HepG2 (cell line): Measurements from ENCODE around the gene PHYH. TPM values are rescaled to one million over a fixed set of nuclear protein-coding genes. Genes with fewer than 3 reads are reported as not detected.

Source experiments
- ATAC-seq: fragments of 200-7000 bp; cut with Tn5 transposase; 3 replicates; pipeline ENCODE4 v1.9.1; 2020; ENCODE audit warnings: mild to moderate bottlenecking, moderate library complexity
- BruUV-seq: library from RNA; stranded (reverse); fragments of 400-500 nt; replicated peaks from 2 replicates; lab custom pipeline; 2021; lab: Mats Ljungman, UMichigan
- CTCF ChIA-PET: fragments of 300-600 bp; formaldehyde crosslinking; extraction: SDS; loops from one replicate; lab custom pipeline; 2021; ENCODE audit warnings: low total read pairs, inconsistent platforms, low intra/inter-chr PET ratio; lab: Yijun Ruan, JAX
- POLR2A ChIA-PET: fragments of 350-600 bp; sonication (Branson Sonifier 250); formaldehyde crosslinking; loops from one replicate; lab custom pipeline; 2020; ENCODE audit warnings: antibody characterized with exemption, inconsistent platforms; lab: Yijun Ruan, JAX
- DNase-seq: peaks from one replicate; pipeline ENCODE4 v3.0.0-alpha.2; 2015; ENCODE audit warnings: low spot score
- FAIRE-seq: peaks from 3 replicates; lab custom pipeline; 2011; peaks lifted over from hg19 to GRCh38; lab: Jason Lieb, UNC
- H2AFZ ChIP-seq: one replicate; pipeline ENCODE4 v1.6.1; 2011; ENCODE audit warnings: low read length, inconsistent platforms
- H3K27ac ChIP-seq: fragments of 300-600 bp; 3 replicates; pipeline ENCODE4 v1.8.0; 2011; ENCODE audit warnings: mixed run types, mild to moderate bottlenecking, mixed read lengths, low read length, inconsistent platforms; ENCODE audit not compliant: insufficient read depth; ENCODE audit errors: extremely low read length
- H3K27me3 ChIP-seq, 2 experiments: fragments of 200-600 bp in 1 of 2; 2 replicates in 1 of 2; 3 replicates in 1 of 2; pipeline versions ENCODE4 v1.6.0 to v1.8.0; 2011; ENCODE audit warnings: low read length in 2 of 2, mild to moderate bottlenecking in 2 of 2, moderate library complexity in 2 of 2, inconsistent platforms in 1 of 2; ENCODE audit not compliant: insufficient read depth in 2 of 2, control insufficient read depth in 1 of 2
- H3K36me3 ChIP-seq, 2 experiments: fragments of 200-600 bp in 1 of 2; replicated peaks in 1 of 2; 2 replicates in 1 of 2; 3 replicates in 1 of 2; pipeline versions ENCODE4 v1.5.1 to v1.8.0; 2011; ENCODE audit warnings: low read length in 2 of 2, inconsistent platforms in 1 of 2; ENCODE audit not compliant: insufficient read depth in 2 of 2, control insufficient read depth in 1 of 2
- H3K4me1 ChIP-seq: 2 replicates; pipeline ENCODE4 v1.5.1; 2012; ENCODE audit warnings: low read length, inconsistent platforms; ENCODE audit not compliant: insufficient read depth
- H3K4me2 ChIP-seq: 2 replicates; pipeline ENCODE4 v1.6.0; 2011; ENCODE audit warnings: low read depth, low read length, inconsistent platforms
- H3K4me3 ChIP-seq, 3 experiments: fragments of 200-600 bp in 1 of 3; sonication (generic), shearing (Covaris generic) in 1 of 3; replicated peaks in 1 of 3; 2 replicates each; pipeline ENCODE4 v1.5.1; 2011 to 2016; ENCODE audit warnings: low read length in 3 of 3, inconsistent platforms in 2 of 3, low read depth in 2 of 3, mild to moderate bottlenecking in 2 of 3, control low read depth in 1 of 3, mixed read lengths in 1 of 3; ENCODE audit not compliant: insufficient read depth in 1 of 3
- H3K79me2 ChIP-seq: one replicate; pipeline ENCODE4 v1.6.1; 2011; ENCODE audit warnings: low read length, inconsistent platforms; ENCODE audit not compliant: insufficient read depth
- H3K9ac ChIP-seq: 2 replicates; pipeline ENCODE4 v1.6.0; 2011; ENCODE audit warnings: mild to moderate bottlenecking, low read depth, low read length, inconsistent platforms; ENCODE audit not compliant: insufficient read depth
- H3K9me3 ChIP-seq: 2 replicates; pipeline ENCODE4 v1.5.1; 2012; ENCODE audit warnings: mild to moderate bottlenecking, low read length
- H4K20me1 ChIP-seq: 2 replicates; pipeline ENCODE4 v1.6.0; 2011; ENCODE audit warnings: inconsistent platforms, mild to moderate bottlenecking, low read length, moderate library complexity; ENCODE audit not compliant: insufficient read depth
- ARID5B ChIP-seq: IDR thresholded peaks from 2 replicates; pipeline ENCODE4 v1.4.0; 2020; ENCODE audit warnings: mild to moderate bottlenecking, missing genetic modification reagents
- FOXM1 ChIP-seq: sonication (generic); formaldehyde crosslinking; IDR thresholded peaks from 2 replicates; pipeline ENCODE4 v1.5.0; 2020; ENCODE audit warnings: missing genetic modification reagents
- FOXP4 ChIP-seq: sonication (generic); formaldehyde crosslinking; IDR thresholded peaks from 2 replicates; pipeline ENCODE4 v1.4.0; 2020; ENCODE audit warnings: missing genetic modification reagents
- FUBP1 ChIP-seq: sonication (generic); formaldehyde crosslinking; IDR thresholded peaks from 2 replicates; pipeline ENCODE4 v1.5.1; 2020; ENCODE audit warnings: missing genetic modification reagents, mild to moderate bottlenecking, borderline replicate concordance
- HHEX ChIP-seq: IDR thresholded peaks from 2 replicates; pipeline ENCODE4 v1.6.1; 2016; ENCODE audit warnings: control low read depth
- NFATC3 ChIP-seq: sonication (generic); formaldehyde crosslinking; IDR thresholded peaks from 2 replicates; pipeline ENCODE4 v1.5.1; 2020; ENCODE audit warnings: mild to moderate bottlenecking, missing genetic modification reagents
- SKIL ChIP-seq: sonication (generic); formaldehyde crosslinking; IDR thresholded peaks from 2 replicates; pipeline ENCODE4 v1.8.0; 2022; ENCODE audit warnings: missing genetic modification reagents, mild to moderate bottlenecking, moderate library complexity, borderline replicate concordance
- TAF15 ChIP-seq: fragments of 200-400 bp; formaldehyde crosslinking; IDR thresholded peaks from one replicate; pipeline ENCODE4 v1.6.1; 2018; ENCODE audit warnings: mild to moderate bottlenecking, low read depth, low read length; ENCODE audit not compliant: poor library complexity, severe bottlenecking
- ZNF274 ChIP-seq: sonication (generic); formaldehyde crosslinking; IDR thresholded peaks from 2 replicates; pipeline ENCODE4 v1.5.1; 2020; ENCODE audit warnings: mild to moderate bottlenecking, missing genetic modification reagents
- ZNF556 ChIP-seq: sonication (generic); formaldehyde crosslinking; IDR thresholded peaks from 2 replicates; pipeline ENCODE4 v1.4.0; 2020; ENCODE audit warnings: mild to moderate bottlenecking, missing genetic modification reagents, borderline replicate concordance
- ZNF615 ChIP-seq: sonication (generic); formaldehyde crosslinking; IDR thresholded peaks from 2 replicates; pipeline ENCODE4 v1.5.0; 2020; ENCODE audit warnings: mild to moderate bottlenecking, missing genetic modification reagents, borderline replicate concordance
- ZNF746 ChIP-seq: sonication (generic); formaldehyde crosslinking; IDR thresholded peaks from 2 replicates; pipeline ENCODE4 v1.8.0; 2022; ENCODE audit warnings: mild to moderate bottlenecking, missing genetic modification reagents
- ZNF841 ChIP-seq: sonication (generic); formaldehyde crosslinking; IDR thresholded peaks from 2 replicates; pipeline ENCODE4 v1.8.1; 2023; ENCODE audit warnings: missing genetic modification reagents, borderline replicate concordance
- whole genome bisulfite sequencing: methylation state at CpG from one replicate; pipeline ENCODE4 v1.1.6; 2017; ENCODE audit warnings: low lambda C conversion rate; 5-methylcytosine and 5-hydroxymethylcytosine counted together
- in situ Hi-C: cut with HindIII; loops from 2 replicates; pipeline ENCODE4 v1.10.0; 2017; ENCODE audit warnings: low pct_unique_long_range_greater_than_20kb; ENCODE audit not compliant: extremely low pct_ligation_motif_present
- intact Hi-C: fragments of 100-400 bp; cut with micrococcal nuclease; formaldehyde crosslinking; loops from one replicate; pipeline ENCODE4 v1.10.0; 2022; ENCODE audit not compliant: unreplicated experiment
- polyA plus RNA-seq, 8 experiments: library from polyadenylated mRNA; depleted of rRNA in 3 of 8; stranded (reverse) in 7 of 8; unstranded in 1 of 8; fragments of >200 nt; fragmentation: Illumina TruSeq in 4 of 8; extraction: Trizol in 4 of 8; gene quantifications; 2 replicates each; pipeline versions ENCODE4 v1.2.1 to v1.2.3, GENCODE V29; 2011 to 2016; ENCODE audit warnings: low read depth in 4 of 8, missing spikeins in 1 of 8, mixed read lengths in 1 of 8; ENCODE audit not compliant: insufficient read depth in 1 of 8
- total RNA-seq, 5 experiments: library from RNA; depleted of rRNA; stranded (reverse); fragments of >200 nt; fragmentation: Illumina TruSeq; extraction: Trizol; gene quantifications; 2 replicates each; pipeline ENCODE4 v1.2.3, GENCODE V29; 2016; ENCODE audit warnings: low read depth in 1 of 5

Gene PHYH
- total and polyA plus RNA-seq, 2 of the 13 experiments (the other 11 are each of a cell fraction or from before 2014, with no cell fraction given) = 27.2 to 34.5 TPM

GRCh38 chr10:13234172-13234571 lies 65.7 kb downstream of the PHYH start, which contains the start of gene UCMA:
UCMA (minus strand) TSS chr10:13234374; CDS start chr10:13234258, 116 bp downstream.
- DNase-seq (no peak), ATAC-seq (no peak), FAIRE-seq (no peak)
- POLR2A ChIA-PET = no interaction called here
- Histone ChIP-seq H3K36me3 (no peaks in the 10 kb centered on the region), H3K4me3 (no peak within 1 kb of the TSS), H3K4me2 (no peak within 1 kb of the TSS), H3K9ac (no peak within 1 kb of the TSS), H3K9me3 (no peaks in the 10 kb centered on the region), H3K27ac (no peak within 1 kb of the TSS), H3K4me1 (peaks cover 35% of the 10 kb centered on the region), H3K27me3 (peaks cover 3 to 8% of the 10 kb centered on the region in 2 experiments; a peak in 3 of 5 replicates), H3K79me2 (no peaks in the 10 kb centered on the region)
- in situ Hi-C loops = no loop called here
- CTCF ChIA-PET = no interaction called here
- WGBS = 33% methylated on average over 7 of the region's 10 CpGs
- TF ChIP-seq NFATC3 = no peak
- no peak for TF ChIP-seq HHEX (CRISPR knock-in tag)
- TF ChIP-seq ZNF556 (CRISPR knock-in tag) = no peak
- no peak for TF ChIP-seq ZNF746 (CRISPR knock-in tag)
- TF ChIP-seq ZNF274 (CRISPR knock-in tag) = no peak
- TF ChIP-seq FOXM1 (CRISPR knock-in tag) = no peak
- no peak for TF ChIP-seq FOXP4 (CRISPR knock-in tag)
- TF ChIP-seq ZNF615 (CRISPR knock-in tag) = no peak
- no peak for TF ChIP-seq SKIL (CRISPR knock-in tag)
- no peak for TF ChIP-seq ZNF841 (CRISPR knock-in tag)
- no peak for TF ChIP-seq ARID5B (CRISPR knock-in tag)
- no peak for TF ChIP-seq TAF15
- no peak for TF ChIP-seq FUBP1 (CRISPR knock-in tag)
- TF ChIP-seq, all 625 proteins: peak for 0
- Histone ChIP-seq H2AFZ (no peak within 1 kb of the TSS), H4K20me1 (no peaks in the 10 kb centered on the region)
- BruUV-seq = no TSS peak
- intact Hi-C loops = no loop called here
